Uterus (tissue), 4 donors: Measurements from ENCODE around the gene CACNA1F. TPM values are rescaled to one million over a fixed set of nuclear protein-coding genes. Genes with fewer than 3 reads are reported as not detected.

ENCODE experiments used
- DNase-seq, 2 donors: peaks; one replicate each; pipeline ENCODE4 v3.0.0-alpha.2; 2019 to 2020
- H3K27ac ChIP-seq, 2 donors: fragments of 200-600 bp; sonication (generic); 1 replicate in 1 of 2; 2 replicates in 1 of 2; pipeline ENCODE4 v1.5.1; 2016 to 2018
- H3K27me3 ChIP-seq, 2 donors: fragments of 200-600 bp; sonication (generic); one replicate each; pipeline ENCODE4 v1.5.1; 2018 to 2019; ENCODE audit warnings: control low read depth in 1 of 2
- H3K36me3 ChIP-seq, 2 donors: fragments of 200-600 bp; sonication (generic); one replicate each; pipeline ENCODE4 v1.5.1; 2019; ENCODE audit warnings: control low read depth in 1 of 2
- H3K4me1 ChIP-seq, 2 donors: fragments of 200-600 bp; sonication (generic); one replicate each; pipeline ENCODE4 v1.5.1; 2018 to 2019; ENCODE audit warnings: control low read depth in 1 of 2
- H3K4me3 ChIP-seq, 2 donors: fragments of 200-600 bp; sonication (generic); 1 replicate in 1 of 2; 2 replicates in 1 of 2; pipeline ENCODE4 v1.5.1; 2018 to 2019; ENCODE audit warnings: mild to moderate bottlenecking in 1 of 2
- H3K9me3 ChIP-seq, 2 donors: fragments of 200-600 bp; sonication (generic); one replicate each; pipeline ENCODE4 v1.5.1; 2019; ENCODE audit warnings: control low read depth in 1 of 2
- POLR2A ChIP-seq, 2 donors: fragments of 450-650 bp; IDR thresholded peaks; one replicate each; pipeline ENCODE4 v1.6.1; 2016; ENCODE audit warnings: antibody characterized with exemption in 2 of 2, mild to moderate bottlenecking in 1 of 2, moderate library complexity in 1 of 2
- intact Hi-C: fragments of 100-400 bp; cut with DNase I; formaldehyde crosslinking; loops from one replicate; pipeline ENCODE4 v1.15.1; 2023; ENCODE audit warnings: low total_unique reads
- total RNA-seq, 4 donors: library from RNA; depleted of rRNA in 3 of 4; stranded (reverse); fragments of >200 nt in 3 of 4; gene quantifications; one replicate each; pipeline versions ENCODE4 v1.1.0 to v1.2.4, GENCODE V29; 2014 to 2023
- TF ChIP-seq, protein P1 (sequence below), 4 experiments: fragments of 200-600 bp in 2 of 4; fragments of 450-650 bp in 2 of 4; sonication (generic) in 2 of 4; IDR thresholded peaks; one replicate each; pipeline ENCODE4 v1.5.1; 2016 to 2019; ENCODE audit warnings: antibody characterized with exemption in 4 of 4, mild to moderate bottlenecking in 2 of 4, moderate library complexity in 1 of 4
- donor health status: DM: yes; HTN: yes; CAD: no.

CACNA1F gene
- total RNA-seq, 4 donors from 2014 or later = 0.07 to 0.98 TPM; not detected in 2

DNA sequence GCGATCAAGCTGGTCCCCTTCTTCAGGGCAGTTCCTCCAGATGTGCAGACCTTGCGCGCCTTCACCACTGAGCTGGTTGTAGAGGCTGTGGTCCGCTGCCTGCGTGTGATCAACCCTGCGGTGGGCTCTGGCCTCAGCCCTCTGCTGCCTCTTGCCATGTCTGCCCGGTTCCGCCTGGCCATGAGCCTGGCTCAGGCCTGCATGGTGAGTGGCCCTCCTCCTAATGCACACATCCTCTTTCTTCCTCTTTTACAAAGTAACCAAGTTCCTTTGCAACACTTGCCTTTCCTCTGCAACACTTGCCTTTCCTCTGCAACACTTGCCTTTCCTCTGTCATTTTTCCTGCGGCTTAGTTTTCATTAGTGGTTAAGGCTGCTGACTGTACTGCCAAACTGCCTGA, 3.9 kb upstream of the CACNA1F start:
- no peak for DNase-seq
- TF ChIP-seq POLR2A (IDR thresholded peaks at IDR 0.05) = no peak
- TF ChIP-seq, protein P1, sequence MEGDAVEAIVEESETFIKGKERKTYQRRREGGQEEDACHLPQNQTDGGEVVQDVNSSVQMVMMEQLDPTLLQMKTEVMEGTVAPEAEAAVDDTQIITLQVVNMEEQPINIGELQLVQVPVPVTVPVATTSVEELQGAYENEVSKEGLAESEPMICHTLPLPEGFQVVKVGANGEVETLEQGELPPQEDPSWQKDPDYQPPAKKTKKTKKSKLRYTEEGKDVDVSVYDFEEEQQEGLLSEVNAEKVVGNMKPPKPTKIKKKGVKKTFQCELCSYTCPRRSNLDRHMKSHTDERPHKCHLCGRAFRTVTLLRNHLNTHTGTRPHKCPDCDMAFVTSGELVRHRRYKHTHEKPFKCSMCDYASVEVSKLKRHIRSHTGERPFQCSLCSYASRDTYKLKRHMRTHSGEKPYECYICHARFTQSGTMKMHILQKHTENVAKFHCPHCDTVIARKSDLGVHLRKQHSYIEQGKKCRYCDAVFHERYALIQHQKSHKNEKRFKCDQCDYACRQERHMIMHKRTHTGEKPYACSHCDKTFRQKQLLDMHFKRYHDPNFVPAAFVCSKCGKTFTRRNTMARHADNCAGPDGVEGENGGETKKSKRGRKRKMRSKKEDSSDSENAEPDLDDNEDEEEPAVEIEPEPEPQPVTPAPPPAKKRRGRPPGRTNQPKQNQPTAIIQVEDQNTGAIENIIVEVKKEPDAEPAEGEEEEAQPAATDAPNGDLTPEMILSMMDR (IDR thresholded peaks at IDR 0.05) = no peak
- H3K4me1 ChIP-seq = no peaks in the 10 kb centered on the region
- H3K4me3 ChIP-seq = no peak overlapping the region
- H3K27ac ChIP-seq = no peak overlapping the region
- no peaks in the 10 kb centered on the region for H3K27me3 ChIP-seq
- intact Hi-C loops = no loop called here
- no peaks in the 10 kb centered on the region for H3K9me3 ChIP-seq
- H3K36me3 ChIP-seq = no peaks in the 10 kb centered on the region

DNA sequence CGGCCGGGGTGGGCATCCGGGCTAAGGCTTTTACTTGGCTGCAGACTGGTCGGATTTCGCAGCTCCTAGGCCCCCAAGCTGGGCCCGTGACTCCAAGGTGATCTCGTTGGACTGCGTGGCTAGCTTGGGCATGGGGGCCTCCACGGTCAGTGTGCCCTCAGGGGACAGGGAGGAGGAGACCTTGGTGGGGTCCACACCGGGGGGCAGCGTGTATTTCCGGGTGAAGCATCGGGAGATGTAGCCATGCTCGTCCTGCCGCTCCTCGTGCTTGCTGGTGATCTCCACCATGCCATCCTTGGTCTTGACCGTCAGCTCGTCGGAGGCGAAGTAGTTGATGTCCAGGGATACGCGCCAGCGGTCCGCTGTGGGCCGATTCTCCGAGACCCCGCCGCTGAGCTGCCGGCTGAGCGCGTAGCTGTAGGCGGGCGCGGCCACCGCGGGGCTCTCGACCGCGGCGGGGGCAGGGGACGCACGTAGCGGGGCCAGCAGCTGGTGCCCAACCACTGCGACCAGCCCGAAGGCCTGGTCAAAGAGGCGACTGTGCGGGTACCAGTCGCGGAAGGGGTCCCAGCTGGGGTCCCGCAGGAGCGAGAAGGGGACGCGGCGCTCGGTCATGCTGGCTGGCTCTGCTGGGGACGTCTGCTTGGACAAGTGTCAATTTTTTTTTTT, 881 bp upstream of the CACNA1F start:
- Histone ChIP-seq H3K36me3 (no peaks in the 10 kb centered on the region), H3K27me3 (no peaks in the 10 kb centered on the region), H3K4me3 (no peak overlapping the region), H3K9me3 (no peaks in the 10 kb centered on the region), H3K27ac (no peak overlapping the region), H3K4me1 (no peaks in the 10 kb centered on the region)
- TF ChIP-seq, protein P1 (IDR thresholded peaks at IDR 0.05) = no peak
- TF ChIP-seq POLR2A (IDR thresholded peaks at IDR 0.05) = no peak
- DNase-seq = no peak
- intact Hi-C loops = no loop called here

DNA sequence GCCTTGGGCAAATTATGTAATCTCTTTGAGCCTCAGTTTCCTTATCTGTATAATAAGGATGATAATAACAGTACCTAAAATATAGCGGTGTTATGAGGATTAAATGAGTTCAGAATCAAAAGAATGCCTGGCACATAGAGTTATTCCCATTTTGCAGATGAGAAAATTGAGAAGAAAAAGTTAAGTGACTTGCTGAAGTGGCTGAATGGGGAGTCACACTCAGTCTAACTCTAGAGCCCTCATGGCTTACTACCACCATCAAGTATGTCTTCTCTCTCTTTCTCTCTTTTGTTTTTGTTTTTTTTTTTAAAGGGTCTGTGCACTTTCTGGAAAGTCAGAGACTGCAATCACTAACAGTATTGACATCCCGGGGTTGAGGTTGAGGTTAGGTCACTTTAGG, 615 bp downstream of the CACNA1F start:
- Histone ChIP-seq H3K36me3 (no peaks in the 10 kb centered on the region), H3K27ac (no peak overlapping the region), H3K4me3 (no peak overlapping the region), H3K4me1 (no peaks in the 10 kb centered on the region), H3K27me3 (no peaks in the 10 kb centered on the region), H3K9me3 (no peaks in the 10 kb centered on the region)
- DNase-seq = no peak
- intact Hi-C loops = no loop called here
- TF ChIP-seq, protein P1 (IDR thresholded peaks at IDR 0.05) = no peak
- no peak for TF ChIP-seq POLR2A (IDR thresholded peaks at IDR 0.05)

DNA sequence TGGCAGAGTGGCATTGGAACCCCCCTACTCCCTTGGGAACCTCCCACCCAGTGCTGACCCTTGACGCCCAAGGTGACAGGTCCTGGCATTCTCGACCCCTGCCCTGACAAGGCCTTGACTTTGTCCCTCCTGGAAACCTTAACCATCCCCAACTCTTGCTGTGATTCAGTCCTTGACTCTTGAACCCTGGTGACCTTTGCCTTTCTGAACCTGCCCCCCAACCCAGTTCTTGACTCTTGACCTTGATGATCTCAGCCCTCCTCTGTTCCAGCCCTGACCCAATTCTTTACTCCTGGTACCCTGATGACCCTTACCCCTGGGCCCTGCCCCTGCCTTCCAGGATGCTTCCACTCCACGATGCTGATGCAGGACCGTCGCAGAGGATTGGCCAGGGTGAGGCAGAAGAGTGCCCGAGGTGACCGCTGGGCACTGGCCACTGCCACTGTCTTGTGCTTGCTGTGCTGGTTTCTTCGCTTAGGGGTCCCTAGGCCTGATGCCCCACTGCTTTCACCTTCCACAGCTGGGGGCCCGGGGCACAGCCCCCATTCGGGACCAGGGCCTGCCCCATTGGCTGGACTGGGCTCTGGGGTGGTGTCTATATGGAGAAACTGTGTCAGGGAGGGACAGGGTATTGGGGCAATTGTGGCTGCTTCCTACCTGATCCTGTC, 1.7 kb downstream of the CACNA1F start:
- no peak overlapping the region for H3K4me3 ChIP-seq
- H3K4me1 ChIP-seq = no peaks in the 10 kb centered on the region
- no peaks in the 10 kb centered on the region for H3K27me3 ChIP-seq
- no peaks in the 10 kb centered on the region for H3K36me3 ChIP-seq
- no peak for DNase-seq
- intact Hi-C loops = no loop called here
- no peak overlapping the region for H3K27ac ChIP-seq
- TF ChIP-seq POLR2A (IDR thresholded peaks at IDR 0.05) = no peak
- TF ChIP-seq, protein P1 (IDR thresholded peaks at IDR 0.05) = no peak
- H3K9me3 ChIP-seq = no peaks in the 10 kb centered on the region

DNA sequence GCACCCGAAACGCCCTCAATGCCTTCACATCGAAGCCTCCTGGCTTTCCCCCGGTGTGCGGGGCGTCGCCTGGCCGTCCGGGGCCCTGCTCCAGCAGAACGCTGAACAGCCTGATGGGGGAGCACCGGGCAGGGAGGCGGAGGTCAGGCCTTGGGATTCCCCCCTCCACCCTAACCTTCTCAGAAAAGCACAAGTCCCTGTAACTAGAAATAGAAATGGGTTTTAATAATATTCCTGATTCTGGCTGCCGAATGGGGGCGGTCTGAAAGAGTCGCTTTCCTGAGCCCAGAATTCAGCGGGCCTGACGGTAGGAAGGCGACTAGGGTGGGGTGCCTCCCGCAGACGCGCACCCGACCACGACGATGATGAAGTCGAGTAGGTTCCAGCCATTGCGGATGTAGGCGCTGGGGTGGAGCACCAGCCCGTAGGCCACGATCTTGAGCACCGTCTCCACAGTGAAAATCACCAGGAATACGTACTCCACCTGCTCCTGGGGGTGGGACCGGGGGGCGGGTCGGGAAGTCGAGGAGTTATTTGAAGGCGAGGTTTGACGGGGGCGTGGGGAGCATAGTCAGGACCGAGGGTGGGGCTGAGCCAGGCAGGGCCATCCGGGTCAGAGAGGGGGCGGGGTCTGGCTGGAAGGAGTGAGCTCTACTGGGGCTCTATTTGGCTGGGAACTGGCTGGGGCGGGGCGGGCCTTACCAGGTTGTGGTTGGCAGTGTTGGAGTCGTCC, 2.5 kb downstream of the CACNA1F start:
- Histone ChIP-seq H3K4me1 (no peaks in the 10 kb centered on the region), H3K4me3 (no peak overlapping the region), H3K27ac (no peak overlapping the region), H3K36me3 (no peaks in the 10 kb centered on the region), H3K9me3 (no peaks in the 10 kb centered on the region), H3K27me3 (no peaks in the 10 kb centered on the region)
- intact Hi-C loops = no loop called here
- DNase-seq = peak in 1 of 2 donors; percentile 30
- TF ChIP-seq, protein P1 (IDR thresholded peaks at IDR 0.05) = no peak
- no peak for TF ChIP-seq POLR2A (IDR thresholded peaks at IDR 0.05)
